ENCODE results near the gene MAML3.
"Not testable (repeated sequence)": the region's sequence is repeated elsewhere in the genome, so short reads cannot be mapped to it uniquely, and the experiment has no call there.

The MAML3 gene

GRCh38 chr4:139957065-139957464 lies 196.9 kb downstream of the MAML3 start:
- DNase-seq, result no peak

- DNase-seq, result no peak
Measured at GRCh38 chr4:139956507-139957017, 197.4 kb downstream of the MAML3 start.

- no peak for DNase-seq
Measured at GRCh38 chr4:139955600-139955999, 198.4 kb downstream of the MAML3 start.

- no peak for DNase-seq
Measured at GRCh38 chr4:139954512-139954911, 199.5 kb downstream of the MAML3 start.

- peak; percentile 20 for DNase-seq
Measured at GRCh38 chr4:139951021-139951420, 203.0 kb downstream of the MAML3 start.

- DNase-seq, result peak; percentile 48
Measured at GRCh38 chr4:139950568-139950967, 203.4 kb downstream of the MAML3 start.

- DNase-seq, result not testable (repeated sequence)
Measured at GRCh38 chr4:139944916-139945315, 209.1 kb downstream of the MAML3 start.

GRCh38 chr4:139943277-139943676 lies 210.7 kb downstream of the MAML3 start:
- DNase-seq, result peak; percentile 6

GRCh38 chr4:139942241-139942640 lies 211.7 kb downstream of the MAML3 start:
- DNase-seq, result no peak

GRCh38 chr4:139940600-139940999 lies 213.4 kb downstream of the MAML3 start:
- DNase-seq, result no peak

GRCh38 chr4:139938414-139938813 lies 215.6 kb downstream of the MAML3 start:
- no peak for DNase-seq

GRCh38 chr4:139935911-139936310 lies 218.1 kb downstream of the MAML3 start:
- no peak for DNase-seq

GRCh38 chr4:139934708-139935195 lies 219.2 kb downstream of the MAML3 start:
- DNase-seq, result no peak

- no peak for DNase-seq
Measured at GRCh38 chr4:139934057-139934707, 219.8 kb downstream of the MAML3 start.

- no peak for DNase-seq
Measured at GRCh38 chr4:139933541-139933940, 220.4 kb downstream of the MAML3 start.

GRCh38 chr4:139933104-139933503 lies 220.9 kb downstream of the MAML3 start:
- DNase-seq, result no peak

- DNase-seq, result no peak
Measured at GRCh38 chr4:139924782-139925181, 229.2 kb downstream of the MAML3 start.

GRCh38 chr4:139922406-139923024 lies 231.5 kb downstream of the MAML3 start:
- DNase-seq, result no peak

GRCh38 chr4:139921429-139922184 lies 232.4 kb downstream of the MAML3 start:
- DNase-seq, result no peak

- no peak for DNase-seq
Measured at GRCh38 chr4:139920486-139921002, 233.4 kb downstream of the MAML3 start.

- no peak for DNase-seq
Measured at GRCh38 chr4:139919521-139919920, 234.5 kb downstream of the MAML3 start.

GRCh38 chr4:139919004-139919403 lies 235.0 kb downstream of the MAML3 start:
- DNase-seq, result no peak

GRCh38 chr4:139918591-139918990 lies 235.4 kb downstream of the MAML3 start:
- DNase-seq, result no peak
